Spinal cord (tissue), 10 donors: ENCODE measurements around the gene TAF3. TPM values are rescaled to one million over a fixed set of nuclear protein-coding genes. Genes with fewer than 3 reads are reported as not detected.

Source experiments
- DNase-seq, 6 donors: peaks; one replicate each; pipeline versions ENCODE4 v3.0.0 to v3.0.0-alpha.2; 2013 to 2015; ENCODE audit warnings: low spot score in 6 of 6, low read depth in 4 of 6
- H3K27ac ChIP-seq: one replicate; pipeline ENCODE4 v1.5.1; 2013; ENCODE audit warnings: low read depth, low read length, control low read depth
- H3K27me3 ChIP-seq: one replicate; pipeline ENCODE4 v1.6.1; 2013; ENCODE audit warnings: low read length; ENCODE audit not compliant: control insufficient read depth, insufficient read depth
- H3K36me3 ChIP-seq: one replicate; pipeline ENCODE4 v1.6.1; 2013; ENCODE audit warnings: low read length; ENCODE audit not compliant: control insufficient read depth, insufficient read depth
- H3K4me1 ChIP-seq: one replicate; pipeline ENCODE4 v1.6.1; 2013; ENCODE audit warnings: low read length; ENCODE audit not compliant: control insufficient read depth, insufficient read depth
- H3K4me3 ChIP-seq: one replicate; pipeline ENCODE4 v1.5.1; 2013; ENCODE audit warnings: low read depth, low read length, control low read depth
- H3K9me3 ChIP-seq: one replicate; pipeline ENCODE4 v1.6.1; 2013; ENCODE audit warnings: low read length; ENCODE audit not compliant: control insufficient read depth, insufficient read depth
- WGBS: methylation state at CpG from one replicate; pipeline ENCODE4 v1.1.5; 2013; ENCODE audit warnings: missing lambda C conversion rate; ENCODE audit not compliant: insufficient coverage; 5-methylcytosine and 5-hydroxymethylcytosine counted together
- polyA plus RNA-seq, 2 donors: library from polyadenylated mRNA; unstranded; fragments of 120-200 nt; gene quantifications; one replicate each; pipeline ENCODE4 v1.2.1, GENCODE V29; 2013; ENCODE audit not compliant: insufficient read length in 2 of 2
- total RNA-seq, 2 donors: library from RNA; depleted of rRNA in 1 of 2; stranded (reverse); fragments of 120-200 nt in 1 of 2; fragments of >200 nt in 1 of 2; gene quantifications; one replicate each; pipeline versions ENCODE4 v1.2.3 to v1.2.4, GENCODE V29; 2013 to 2014
- donor health status: healthy.

The TAF3 gene
- total and polyA plus RNA-seq, 4 donors = 3.8 to 10.8 (median 6.1) TPM

DNA sequence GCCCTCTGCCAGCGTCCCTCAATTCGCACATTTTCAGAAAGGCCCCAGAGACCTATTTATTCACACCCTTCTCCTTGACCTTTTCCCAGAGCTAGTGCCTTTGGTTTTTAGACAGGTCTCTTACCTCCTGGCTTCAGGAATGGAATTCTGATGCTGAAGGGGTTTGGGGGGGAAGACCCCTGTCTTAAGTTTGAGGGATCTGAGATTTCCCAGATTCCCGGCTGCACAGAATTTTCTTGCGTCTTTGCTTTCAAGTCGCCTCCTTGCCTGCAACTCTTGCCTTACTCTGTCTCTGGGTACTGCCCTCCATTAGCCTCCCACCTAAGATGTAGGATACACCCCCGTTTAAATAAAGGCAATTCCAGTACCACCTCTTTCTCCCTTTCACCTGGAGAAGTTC is 238.1 kb downstream of the TAF3 start:
- peak in 2 of 6 donors; percentile 24 to 26 for DNase-seq

DNA sequence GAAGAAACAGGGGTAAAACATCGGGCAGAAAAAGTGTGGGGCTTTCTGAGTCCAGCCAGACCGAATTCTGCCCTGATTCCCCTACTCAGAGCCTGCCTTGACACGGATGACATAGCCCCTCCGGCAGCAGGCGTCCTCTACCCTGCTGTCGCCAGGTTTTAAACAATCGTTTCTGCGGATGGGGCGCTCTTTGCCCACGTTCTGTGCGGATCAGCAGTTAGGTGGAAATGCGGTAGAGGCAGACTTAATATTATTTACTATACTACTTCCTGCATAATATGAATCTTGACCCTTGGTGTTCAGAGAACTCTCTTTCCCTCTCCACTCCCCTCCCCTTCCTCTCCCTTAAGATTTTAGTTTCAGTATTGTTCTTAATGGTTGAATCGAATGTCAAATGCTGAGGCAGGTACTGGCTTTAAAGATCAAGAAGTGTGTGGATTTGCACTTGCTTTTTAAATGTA is 238.6 kb downstream of the TAF3 start:
- Histone ChIP-seq H3K4me1 (peaks cover 37% of the 10 kb centered on the region), H3K4me3 (peak overlapping the region; percentile 12), H3K36me3 (peaks cover 2% of the 10 kb centered on the region), H3K9me3 (no peaks in the 10 kb centered on the region), H3K27ac (no peak overlapping the region), H3K27me3 (peaks cover 99% of the 10 kb centered on the region)
- WGBS = 45% methylated on average over 5 of the region's 13 CpGs
- peak in 2 of 6 donors; percentile 6 to 28 for DNase-seq

More for the DNA sequence above, 238.1 kb downstream of the TAF3 start:
- Histone ChIP-seq H3K4me3 (no peak overlapping the region), H3K27ac (no peak overlapping the region), H3K9me3 (no peaks in the 10 kb centered on the region), H3K36me3 (no peaks in the 10 kb centered on the region), H3K27me3 (peaks cover 99% of the 10 kb centered on the region), H3K4me1 (peaks cover 42% of the 10 kb centered on the region)
- 56% methylated on average over 3 of the region's 6 CpGs for WGBS

DNA sequence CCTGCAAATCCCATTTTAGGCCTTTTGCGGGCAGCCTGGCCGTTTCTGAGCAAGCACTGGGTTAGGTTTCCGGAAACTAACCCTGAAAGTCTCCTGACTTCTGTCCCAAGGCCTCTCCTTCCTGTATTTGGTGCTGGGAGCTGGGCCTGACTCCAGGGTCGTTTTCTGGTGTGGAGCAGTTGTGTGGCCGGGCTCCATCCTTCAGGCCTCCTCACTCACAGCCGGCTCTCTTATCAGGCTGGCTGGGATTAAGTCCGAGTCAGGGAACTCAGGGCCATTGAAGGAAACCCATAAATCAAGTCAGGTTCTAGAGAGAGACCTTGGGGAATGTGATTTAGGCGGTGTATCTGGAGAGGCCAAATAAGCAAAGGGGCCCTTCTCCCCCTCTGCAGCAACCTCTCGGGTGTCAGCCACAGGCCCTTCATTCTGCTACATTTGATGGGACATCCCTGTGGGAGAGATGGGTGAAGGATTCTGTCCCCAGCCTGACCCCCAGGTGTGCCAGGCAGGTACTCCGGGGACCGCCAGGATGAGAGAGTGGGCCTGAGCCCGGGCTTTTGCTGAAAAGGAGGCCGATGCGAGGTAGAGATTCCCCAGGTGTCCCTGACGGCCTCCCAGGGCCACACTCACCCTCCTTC is 239.4 kb downstream of the TAF3 start:
- peak in 1 of 6 donors; percentile 3 for DNase-seq
- no peak overlapping the region for H3K4me3 ChIP-seq
- H3K27ac ChIP-seq = no peak overlapping the region
- H3K36me3 ChIP-seq = peaks cover 3% of the 10 kb centered on the region
- H3K27me3 ChIP-seq = peaks cover 99% of the 10 kb centered on the region
- WGBS = 42% methylated on average over 10 of the region's 15 CpGs
- H3K4me1 ChIP-seq = peaks cover 28% of the 10 kb centered on the region
- H3K9me3 ChIP-seq = no peaks in the 10 kb centered on the region

DNA sequence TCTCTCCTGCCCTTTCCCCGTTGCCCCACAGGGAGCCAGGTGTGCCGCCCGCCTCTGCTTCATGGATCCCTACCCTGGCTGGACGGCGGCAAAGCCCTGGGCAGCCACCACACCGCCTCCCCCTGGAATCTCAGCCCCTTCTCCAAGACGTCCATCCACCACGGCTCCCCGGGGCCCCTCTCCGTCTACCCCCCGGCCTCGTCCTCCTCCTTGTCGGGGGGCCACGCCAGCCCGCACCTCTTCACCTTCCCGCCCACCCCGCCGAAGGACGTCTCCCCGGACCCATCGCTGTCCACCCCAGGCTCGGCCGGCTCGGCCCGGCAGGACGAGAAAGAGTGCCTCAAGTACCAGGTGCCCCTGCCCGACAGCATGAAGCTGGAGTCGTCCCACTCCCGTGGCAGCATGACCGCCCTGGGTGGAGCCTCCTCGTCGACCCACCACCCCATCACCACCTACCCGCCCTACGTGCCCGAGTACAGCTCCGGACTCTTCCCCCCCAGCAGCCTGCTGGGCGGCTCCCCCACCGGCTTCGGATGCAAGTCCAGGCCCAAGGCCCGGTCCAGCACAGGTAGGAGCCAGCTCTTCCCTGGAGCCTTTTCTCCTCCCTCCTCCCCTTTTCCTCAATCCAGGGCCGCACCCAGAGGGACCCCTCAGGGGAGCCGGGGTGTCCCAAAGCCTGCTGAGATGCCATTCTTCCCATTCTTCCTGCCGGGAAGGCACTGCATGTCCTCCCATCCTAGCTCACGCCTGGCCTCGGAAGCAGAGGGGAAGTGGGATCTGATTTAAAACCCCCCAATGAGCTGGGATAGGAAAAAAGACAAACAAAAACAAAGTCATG is 240.2 kb downstream of the TAF3 start:
- Histone ChIP-seq H3K9me3 (no peaks in the 10 kb centered on the region), H3K4me3 (no peak overlapping the region), H3K27me3 (peaks cover 99% of the 10 kb centered on the region), H3K27ac (no peak overlapping the region), H3K4me1 (peaks cover 24% of the 10 kb centered on the region), H3K36me3 (peaks cover 3% of the 10 kb centered on the region)
- DNase-seq = peak in 1 of 6 donors; percentile 5
- 16% methylated on average over 41 of the region's 45 CpGs for WGBS

DNA sequence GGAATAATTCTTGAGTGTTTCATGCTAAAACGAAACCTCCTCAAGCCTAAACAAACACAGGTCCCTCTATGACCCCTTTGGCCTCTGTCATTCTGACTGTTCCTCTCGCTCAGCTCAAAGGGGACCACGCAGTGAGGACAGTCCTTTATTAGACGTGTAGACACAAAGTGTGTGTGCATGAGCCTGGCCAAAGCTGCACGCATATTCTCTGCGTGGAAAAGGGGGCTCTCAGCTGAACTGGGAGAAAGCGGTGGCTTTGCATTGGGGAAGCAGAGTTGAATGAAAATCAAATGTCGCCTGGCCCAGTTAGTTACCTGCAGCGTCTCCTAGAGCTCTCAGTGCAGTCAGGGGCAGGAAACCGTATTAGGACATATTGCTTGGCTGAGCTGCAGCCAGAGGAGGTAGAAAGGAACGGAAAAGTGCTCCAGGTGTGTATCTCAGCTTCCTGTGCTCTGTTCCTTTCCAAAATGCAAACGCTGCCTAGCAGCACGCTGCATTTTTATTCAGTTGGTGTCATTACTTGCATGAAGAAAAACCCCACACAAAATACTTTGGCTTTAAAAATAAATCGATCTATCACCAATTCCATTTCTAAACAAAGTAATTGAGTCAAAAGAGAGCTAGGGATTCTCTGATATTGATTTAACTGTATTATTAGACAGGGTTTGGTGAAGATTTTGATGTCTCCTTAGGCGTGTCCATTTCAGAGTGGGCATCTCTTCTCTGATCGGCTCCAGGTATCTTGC is 241.1 kb downstream of the TAF3 start:
- Histone ChIP-seq H3K36me3 (peaks cover 3% of the 10 kb centered on the region), H3K27me3 (peaks cover 100% of the 10 kb centered on the region), H3K27ac (no peak overlapping the region), H3K9me3 (no peaks in the 10 kb centered on the region), H3K4me1 (peaks cover 22% of the 10 kb centered on the region), H3K4me3 (no peak overlapping the region)
- 20% methylated on average over 11 of the region's 16 CpGs for WGBS
- peak in 2 of 6 donors; percentile 37 to 41 for DNase-seq

DNA sequence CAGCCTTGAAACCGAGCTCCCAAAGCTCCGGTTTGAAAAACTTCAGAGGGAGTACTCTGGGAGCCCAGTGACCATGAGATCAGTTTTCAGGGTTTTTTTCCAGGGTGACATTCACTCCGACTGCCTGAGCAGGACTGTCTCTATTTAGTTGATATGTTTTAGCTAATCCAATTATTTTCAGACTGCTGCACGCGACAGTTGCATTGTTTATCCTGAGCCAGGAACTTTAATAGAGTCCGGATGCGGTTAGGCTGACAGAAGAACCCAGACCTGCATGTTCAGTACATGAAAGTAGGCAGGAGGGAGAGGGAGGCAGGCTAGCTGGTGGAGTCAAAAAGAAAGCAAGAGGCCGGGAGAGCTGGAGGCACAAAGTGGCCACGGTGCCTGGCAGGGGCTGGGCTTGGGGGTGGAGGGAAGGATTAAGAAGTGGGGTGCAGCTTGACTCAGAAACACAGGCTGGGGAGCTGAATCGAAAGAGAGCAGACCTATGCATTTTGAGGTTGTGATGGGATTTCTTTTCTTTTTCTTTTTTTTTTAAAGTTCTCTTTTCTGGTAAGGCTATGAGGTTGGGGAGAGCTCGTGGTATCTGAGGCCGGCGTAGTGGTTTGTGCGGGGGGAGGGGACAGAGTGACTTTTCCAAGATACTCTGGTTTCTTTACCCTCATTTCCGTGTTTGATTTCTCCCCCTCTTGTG is 241.9 kb downstream of the TAF3 start:
- Histone ChIP-seq H3K36me3 (peaks cover 3% of the 10 kb centered on the region), H3K4me1 (peaks cover 14% of the 10 kb centered on the region), H3K9me3 (no peaks in the 10 kb centered on the region), H3K27me3 (peaks cover 100% of the 10 kb centered on the region), H3K27ac (no peak overlapping the region), H3K4me3 (no peak overlapping the region)
- peak in 2 of 6 donors; percentile 26 to 29 for DNase-seq
- WGBS = 7% methylated on average over 10 of the region's 15 CpGs

DNA sequence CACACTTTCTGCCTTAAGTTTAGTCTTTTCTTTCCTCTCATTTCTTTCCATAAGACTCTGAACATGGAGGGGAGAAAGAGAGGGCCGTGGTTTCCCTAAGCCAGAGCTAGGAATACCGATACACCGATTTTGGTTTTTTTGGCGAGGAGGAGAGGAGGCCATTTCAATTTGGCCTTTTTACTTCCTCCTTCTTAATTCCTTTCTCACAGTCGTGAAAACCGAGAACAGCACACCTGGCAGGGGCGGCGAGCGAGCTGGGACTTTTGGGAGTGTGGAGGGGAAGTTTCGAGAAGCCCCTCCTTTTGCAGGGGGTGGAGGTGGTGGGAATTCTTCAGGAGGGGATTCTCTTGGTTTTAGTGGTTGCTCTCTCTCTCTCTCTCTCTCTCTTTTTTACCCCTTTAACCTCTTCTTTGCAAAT is 242.4 kb downstream of the TAF3 start:
- DNase-seq = no peak
- WGBS = no CpG with 5 or more reads among the region's 10 CpGs
- H3K27me3 ChIP-seq = peaks cover 100% of the 10 kb centered on the region

DNA sequence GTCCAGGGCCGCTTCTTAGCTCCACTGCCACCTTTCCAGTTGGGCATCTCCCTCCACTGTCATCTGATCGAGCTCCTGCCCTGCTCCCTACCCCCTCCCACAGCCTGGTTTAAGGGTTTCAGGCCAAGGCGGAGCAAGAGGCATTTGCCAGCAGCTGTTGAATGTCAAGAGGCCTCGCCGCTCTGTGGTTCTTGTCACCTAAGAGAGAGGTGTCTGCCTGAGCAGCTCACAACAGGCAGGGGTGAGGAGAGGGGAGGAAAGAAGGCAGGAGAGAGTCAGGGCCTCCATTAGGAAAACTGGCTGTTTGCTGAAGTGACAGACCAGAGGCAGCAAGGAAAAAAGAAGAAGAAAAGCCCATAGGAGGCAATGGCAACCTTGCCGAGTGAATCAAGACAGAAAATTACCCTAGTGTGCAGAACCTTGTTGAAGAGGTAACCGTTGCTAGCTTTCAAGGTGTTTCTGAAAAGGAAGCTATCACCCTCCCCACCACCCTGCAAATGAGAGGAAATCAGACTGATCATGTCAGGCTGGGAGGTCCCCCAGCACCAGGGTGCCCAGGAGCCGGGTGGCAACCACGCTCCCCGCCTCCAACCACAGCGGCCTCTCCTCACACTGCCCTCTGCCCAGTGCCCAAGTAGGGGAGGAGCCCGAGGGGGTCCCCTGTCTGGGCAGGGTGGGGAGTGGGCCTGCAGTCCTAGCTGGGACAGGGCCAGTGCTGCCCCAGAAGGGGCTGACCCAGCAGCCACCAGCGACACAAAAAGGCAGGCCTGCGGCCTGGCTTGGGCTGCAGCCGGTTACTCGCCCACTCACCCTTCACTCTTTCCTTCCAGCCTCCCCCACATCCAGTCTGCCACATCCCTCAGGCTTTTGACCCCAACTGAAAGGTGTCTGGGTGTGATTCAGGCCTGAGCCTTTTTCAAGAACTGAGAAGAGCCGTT is 243.2 kb downstream of the TAF3 start:
- no peaks in the 10 kb centered on the region for H3K9me3 ChIP-seq
- WGBS = 55% methylated on average over 15 of the region's 17 CpGs
- H3K4me3 ChIP-seq = no peak overlapping the region
- H3K27me3 ChIP-seq = peaks cover 93% of the 10 kb centered on the region
- H3K36me3 ChIP-seq = peaks cover 3% of the 10 kb centered on the region
- peak in 1 of 6 donors; percentile 4 for DNase-seq
- H3K4me1 ChIP-seq = peaks cover 9% of the 10 kb centered on the region
- no peak overlapping the region for H3K27ac ChIP-seq

More for the DNA sequence above, 242.4 kb downstream of the TAF3 start:
- Histone ChIP-seq H3K4me3 (no peak overlapping the region), H3K4me1 (peaks cover 10% of the 10 kb centered on the region), H3K27ac (no peak overlapping the region), H3K36me3 (peaks cover 3% of the 10 kb centered on the region), H3K9me3 (no peaks in the 10 kb centered on the region)
